Effector memory CD8-positive, alpha-beta T cell (primary cell): ENCODE results near the gene MROH8.

ENCODE experiments used
- ATAC-seq: fragments of 150-1000 bp; cut with Tn5 transposase; replicated peaks from 2 replicates; pipeline ENCODE4 v1.10.0; 2021; ENCODE audit warnings: mild to moderate bottlenecking, moderate library complexity
- DNase-seq, 3 experiments: peaks; one replicate each; pipeline ENCODE4 v3.0.0; 2021
- H3K27ac Mint-ChIP-seq, 2 donors: one replicate each; pipeline ENCODE4 v1.8.0; 2022; ENCODE audit warnings: mild to moderate bottlenecking in 2 of 2, mixed read lengths in 2 of 2, moderate library complexity in 2 of 2
- H3K27me3 Mint-ChIP-seq, 2 donors: one replicate each; pipeline ENCODE4 v1.8.0; 2022; ENCODE audit warnings: mixed read lengths in 2 of 2
- H3K36me3 Mint-ChIP-seq: one replicate; pipeline ENCODE4 v1.8.0; 2022; ENCODE audit warnings: mild to moderate bottlenecking, moderate library complexity, mixed read lengths; ENCODE audit not compliant: insufficient read depth
- H3K4me1 Mint-ChIP-seq, 2 donors: one replicate each; pipeline ENCODE4 v1.8.0; 2022; ENCODE audit warnings: low read depth in 2 of 2, mixed read lengths in 2 of 2
- H3K4me3 Mint-ChIP-seq, 2 donors: one replicate each; pipeline ENCODE4 v1.8.0; 2022; ENCODE audit warnings: mild to moderate bottlenecking in 2 of 2, mixed read lengths in 2 of 2, moderate library complexity in 2 of 2
- H3K9me3 Mint-ChIP-seq, 2 donors: one replicate each; pipeline ENCODE4 v1.8.0; 2022; ENCODE audit warnings: mixed read lengths in 2 of 2

Gene MROH8

GRCh38 chr20:37207171-37207570 lies 27.8 kb upstream of the MROH8 start:
- peaks cover 83% of the 10 kb centered on the region for H3K36me3 Mint-ChIP-seq
- no peak overlapping the region for H3K4me3 Mint-ChIP-seq

DNA sequence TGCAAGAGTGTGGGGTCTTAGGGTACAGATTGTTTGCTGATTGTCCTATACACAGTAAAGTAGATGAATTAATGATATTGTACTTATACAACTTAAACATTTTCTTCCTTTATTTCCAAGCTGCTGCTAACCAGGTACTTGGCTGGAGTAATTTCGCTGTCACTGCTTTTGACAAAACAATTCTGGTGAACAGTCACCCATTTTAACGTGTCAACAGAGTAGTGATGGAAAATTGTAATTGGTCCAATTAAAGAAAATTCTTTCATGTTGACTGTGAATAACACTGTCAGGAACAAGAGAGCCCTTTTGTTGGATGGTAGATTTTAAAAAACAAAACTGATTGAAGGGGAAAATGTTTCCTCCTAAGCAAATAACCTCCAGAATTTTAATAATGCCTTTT lies 26.4 kb upstream of the MROH8 start:
- Mint-ChIP-seq H3K4me1 (peaks cover 0 to 2% of the 10 kb centered on the region in 2 donors), H3K9me3 (no peaks in the 10 kb centered on the region), H3K27me3 (no peaks in the 10 kb centered on the region), H3K36me3 (peaks cover 83% of the 10 kb centered on the region), H3K4me3 (no peak overlapping the region), H3K27ac (peak overlapping the region; percentile 9 to 62)
- ATAC-seq (no peak), DNase-seq (no peak)

More at GRCh38 chr20:37207171-37207570, 27.8 kb upstream of the MROH8 start:
- Mint-ChIP-seq H3K27ac (no peak overlapping the region), H3K4me1 (peaks cover 0 to 2% of the 10 kb centered on the region in 2 donors), H3K27me3 (no peaks in the 10 kb centered on the region), H3K9me3 (no peaks in the 10 kb centered on the region)
- no peak for DNase-seq
- no peak for ATAC-seq

DNA sequence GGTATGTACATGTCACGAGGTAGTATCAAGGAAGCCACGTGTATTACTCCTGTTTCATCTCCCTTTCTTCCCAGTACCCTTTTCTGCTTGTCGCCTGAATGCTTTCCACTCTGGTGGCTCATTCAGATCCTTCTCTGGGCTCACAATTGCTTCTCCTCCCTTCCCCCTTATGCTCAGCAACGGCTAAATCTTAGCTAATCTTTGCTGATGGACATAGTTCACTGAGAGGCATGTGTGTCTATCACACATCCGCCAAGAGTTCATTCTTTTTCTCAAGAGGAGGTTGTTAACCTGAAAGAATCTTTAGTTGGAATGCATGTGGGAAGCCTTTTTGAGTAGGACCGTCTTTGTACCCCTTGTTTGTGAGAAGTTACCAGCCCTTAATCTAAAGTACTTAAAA lies 25.8 kb upstream of the MROH8 start:
- peak overlapping the region; percentile 9 to 62 for H3K27ac Mint-ChIP-seq
- H3K9me3 Mint-ChIP-seq: no peaks in the 10 kb centered on the region
- no peak overlapping the region for H3K4me3 Mint-ChIP-seq

GRCh38 chr20:37204056-37204455 lies 24.7 kb upstream of the MROH8 start:
- DNase-seq (no peak), ATAC-seq (no peak)
- Mint-ChIP-seq H3K4me1 (peaks cover 2 to 4% of the 10 kb centered on the region in 2 donors), H3K4me3 (no peak overlapping the region), H3K27ac (peak overlapping the region; percentile 9 to 62), H3K9me3 (no peaks in the 10 kb centered on the region), H3K27me3 (no peaks in the 10 kb centered on the region), H3K36me3 (peaks cover 88% of the 10 kb centered on the region)

More for the DNA sequence above, 25.8 kb upstream of the MROH8 start:
- H3K4me1 Mint-ChIP-seq: peaks cover 0 to 2% of the 10 kb centered on the region in 2 donors
- ATAC-seq: no peak
- DNase-seq: no peak
- H3K27me3 Mint-ChIP-seq: no peaks in the 10 kb centered on the region
- peaks cover 85% of the 10 kb centered on the region for H3K36me3 Mint-ChIP-seq

DNA sequence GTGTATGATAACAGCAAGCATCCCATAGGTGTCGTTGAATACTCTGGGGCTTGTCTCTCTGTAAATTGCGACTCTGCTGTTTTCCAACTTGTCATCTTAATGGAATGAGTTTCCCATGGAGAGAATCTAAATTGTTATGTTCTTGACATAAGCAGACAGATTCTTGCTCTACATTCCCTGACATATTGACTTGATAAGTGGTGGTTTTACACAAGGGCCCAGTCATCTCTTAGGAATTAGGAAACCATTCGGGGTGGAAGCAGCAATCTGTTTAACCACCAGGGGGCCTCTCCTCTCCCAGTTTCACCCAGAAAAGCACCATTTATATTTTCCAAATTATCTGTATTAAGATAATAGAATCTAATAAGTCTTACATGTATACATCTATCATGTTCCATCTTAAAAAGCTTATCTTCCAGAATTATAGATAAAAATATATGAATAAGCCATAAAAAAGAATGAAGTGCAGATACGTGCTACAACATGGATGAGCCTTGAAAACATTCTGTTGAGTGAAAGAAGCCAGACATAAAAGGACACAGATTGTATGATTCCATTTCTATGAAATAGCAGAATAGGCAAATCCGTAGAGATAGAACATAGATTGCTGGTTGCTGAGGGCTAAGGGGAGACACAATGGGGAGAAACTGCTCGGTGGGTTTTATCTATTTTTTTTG lies 23.1 kb upstream of the MROH8 start:
- no peak for ATAC-seq
- Mint-ChIP-seq H3K4me3 (no peak overlapping the region), H3K36me3 (peaks cover 83% of the 10 kb centered on the region), H3K27me3 (no peaks in the 10 kb centered on the region), H3K4me1 (peaks cover 4 to 5% of the 10 kb centered on the region in 2 donors), H3K27ac (peak overlapping the region in 1 of 2 donors; percentile 64), H3K9me3 (no peaks in the 10 kb centered on the region)
- DNase-seq: peak in 2 of 3 experiments; percentile 12 to 14

GRCh38 chr20:37201827-37202162 lies 22.4 kb upstream of the MROH8 start:
- Mint-ChIP-seq H3K27ac (no peak overlapping the region), H3K4me1 (peaks cover 10 to 11% of the 10 kb centered on the region in 2 donors), H3K27me3 (no peaks in the 10 kb centered on the region), H3K9me3 (no peaks in the 10 kb centered on the region), H3K36me3 (peaks cover 77% of the 10 kb centered on the region), H3K4me3 (no peak overlapping the region)
- ATAC-seq: no peak
- no peak for DNase-seq

DNA sequence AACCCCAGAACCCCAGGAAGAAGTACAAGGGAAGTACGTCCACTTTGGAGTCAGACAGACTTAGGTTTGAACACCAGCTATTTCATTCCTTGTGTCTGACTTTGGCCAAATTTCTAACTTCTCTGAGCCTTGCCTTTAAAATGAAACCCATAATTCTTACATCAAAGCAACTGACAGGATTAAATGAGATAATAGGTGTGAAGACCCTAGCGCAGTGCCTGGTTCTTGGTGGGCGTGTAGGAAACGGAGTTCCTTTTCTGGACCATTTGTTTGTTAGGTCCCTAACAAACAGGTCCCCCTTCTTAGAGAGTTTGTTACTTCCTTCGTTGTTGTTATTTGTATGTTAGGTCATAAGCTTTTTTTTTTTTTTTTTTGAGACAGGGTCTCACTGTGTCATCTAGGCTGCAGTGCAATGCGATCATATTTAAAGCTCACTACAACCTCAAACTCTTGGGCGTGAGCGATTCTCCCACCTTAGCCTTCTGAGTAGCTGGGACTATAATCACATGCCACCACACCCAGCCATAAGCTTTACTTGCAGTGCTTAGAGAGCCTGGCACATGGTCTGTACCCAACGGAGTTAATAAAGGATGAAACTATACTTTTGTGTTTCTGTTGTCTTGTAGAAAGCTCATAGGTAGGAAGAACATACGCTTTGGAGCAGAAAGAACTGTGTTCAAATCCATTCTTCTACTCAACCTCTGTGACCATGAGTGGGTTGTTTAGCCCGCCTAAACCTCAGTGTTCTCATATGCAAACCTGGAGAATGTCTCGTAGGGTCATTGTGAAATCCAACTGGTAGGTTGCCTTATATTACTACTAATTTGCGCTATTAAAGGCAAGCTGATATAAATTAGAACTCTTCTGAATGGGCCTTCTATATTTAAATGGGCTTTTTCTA lies 21.8 kb upstream of the MROH8 start:
- H3K36me3 Mint-ChIP-seq: peaks cover 78% of the 10 kb centered on the region
- no peaks in the 10 kb centered on the region for H3K27me3 Mint-ChIP-seq
- ATAC-seq (no peak), DNase-seq (no peak)
- no peak overlapping the region for H3K4me3 Mint-ChIP-seq
- H3K27ac Mint-ChIP-seq: peak overlapping the region; percentile 35 to 53
- H3K9me3 Mint-ChIP-seq: no peaks in the 10 kb centered on the region
- H3K4me1 Mint-ChIP-seq: peaks cover 16 to 17% of the 10 kb centered on the region in 2 donors

DNA sequence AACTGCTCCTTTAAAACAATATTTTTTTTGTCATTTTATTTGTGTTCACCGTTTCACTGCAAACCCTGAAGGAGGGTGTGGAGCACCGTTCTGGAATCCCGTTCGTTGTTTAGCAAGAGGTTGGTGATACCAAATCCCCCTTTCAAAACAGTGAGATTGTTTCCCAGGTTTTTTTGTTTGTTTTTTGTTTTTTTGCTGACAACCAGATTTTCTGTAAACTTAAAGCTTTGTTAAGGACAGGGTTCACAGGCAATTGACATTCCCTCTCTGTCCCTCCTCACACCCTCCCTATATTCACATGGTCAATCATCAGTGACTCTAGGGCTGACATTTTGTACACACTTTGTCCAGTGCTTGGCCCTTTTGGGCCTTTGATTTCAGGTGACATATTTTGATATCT lies 21.0 kb upstream of the MROH8 start:
- H3K4me1 Mint-ChIP-seq: peaks cover 21% of the 10 kb centered on the region in 2 donors
- H3K27ac Mint-ChIP-seq: peak overlapping the region in 1 of 2 donors; percentile 53
- DNase-seq (no peak), ATAC-seq (no peak)
- no peaks in the 10 kb centered on the region for H3K9me3 Mint-ChIP-seq
- peaks cover 74% of the 10 kb centered on the region for H3K36me3 Mint-ChIP-seq
- H3K27me3 Mint-ChIP-seq: no peaks in the 10 kb centered on the region
- no peak overlapping the region for H3K4me3 Mint-ChIP-seq

DNA sequence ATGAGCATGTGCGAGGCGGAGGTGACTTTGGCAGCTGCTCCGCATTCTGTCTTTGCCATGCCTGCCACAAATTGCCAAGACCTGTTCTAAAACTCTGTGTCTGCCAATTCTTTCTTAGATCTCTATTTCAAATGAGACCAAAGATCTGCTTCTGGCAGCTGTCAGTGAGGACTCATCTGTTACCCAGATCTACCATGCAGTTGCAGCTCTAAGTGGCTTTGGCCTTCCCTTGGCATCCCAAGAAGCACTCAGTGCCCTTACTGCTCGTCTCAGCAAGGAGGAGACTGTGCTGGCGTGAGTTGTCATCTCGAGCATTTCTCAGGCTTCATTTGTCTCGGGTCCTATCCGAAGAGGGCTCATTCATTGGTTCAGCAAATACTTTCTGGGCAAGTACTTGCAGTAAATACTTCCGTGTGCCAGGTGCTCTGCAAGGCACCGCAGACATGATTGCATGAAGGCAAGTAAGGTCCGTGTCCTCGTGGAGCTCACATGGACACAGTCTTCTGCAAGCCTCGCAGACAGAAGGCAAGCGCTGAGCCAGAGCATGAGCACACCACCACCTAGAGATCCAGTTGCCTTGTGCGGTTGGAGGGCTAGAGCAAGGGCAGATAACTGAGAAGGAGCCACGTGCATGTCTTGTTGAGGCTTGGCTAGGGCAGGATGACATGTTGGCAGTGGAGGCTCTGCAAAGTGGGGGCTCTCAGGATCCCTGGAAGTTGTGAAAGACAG lies 19.7 kb upstream of the MROH8 start:
- no peak overlapping the region for H3K4me3 Mint-ChIP-seq
- ATAC-seq (no peak), DNase-seq (no peak)
- H3K4me1 Mint-ChIP-seq: peaks cover 27 to 30% of the 10 kb centered on the region in 2 donors
- H3K27ac Mint-ChIP-seq: no peak overlapping the region
- no peaks in the 10 kb centered on the region for H3K9me3 Mint-ChIP-seq
- H3K27me3 Mint-ChIP-seq: no peaks in the 10 kb centered on the region
- peaks cover 62% of the 10 kb centered on the region for H3K36me3 Mint-ChIP-seq

DNA sequence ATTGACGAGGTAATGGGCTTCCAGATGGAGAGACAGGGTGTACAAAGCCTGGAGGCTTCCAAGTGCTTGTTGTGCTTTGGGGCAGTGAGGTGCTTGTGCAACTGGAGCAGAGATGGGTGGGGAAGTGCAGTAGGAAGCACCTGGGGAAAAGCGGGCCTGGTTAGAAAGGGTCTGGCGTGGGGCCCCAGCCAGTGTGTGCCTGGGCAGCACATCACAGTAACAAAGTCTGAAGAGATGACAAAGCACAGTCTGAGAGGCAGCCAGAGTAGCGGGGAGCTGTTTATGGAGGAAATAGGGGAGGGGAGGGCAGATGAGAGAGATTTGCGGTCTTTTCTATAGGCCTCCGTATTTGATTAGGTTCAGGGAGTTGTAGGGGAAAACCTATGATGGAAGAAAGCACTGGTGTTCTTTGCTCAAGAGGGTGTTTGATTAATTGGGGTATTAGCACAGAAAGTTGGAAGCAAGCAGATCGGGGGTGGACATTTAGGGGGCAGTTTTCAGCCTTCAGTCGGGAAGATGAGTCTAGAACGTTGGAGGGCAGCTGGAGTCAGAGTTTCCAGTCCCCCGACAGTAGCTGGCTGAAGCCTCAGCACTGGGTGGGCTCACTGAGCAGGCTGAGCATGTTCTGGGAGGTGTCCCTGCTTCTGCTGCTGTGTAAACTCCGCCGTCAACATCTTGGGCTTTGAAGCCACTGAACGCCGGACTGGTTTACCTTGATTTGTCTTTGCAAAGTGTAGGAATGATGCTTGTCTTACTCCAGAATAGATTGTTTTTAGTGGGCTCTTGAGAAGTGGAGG lies 15.5 kb upstream of the MROH8 start:
- Mint-ChIP-seq H3K9me3 (no peaks in the 10 kb centered on the region), H3K27ac (peak overlapping the region; percentile 26 to 83), H3K4me1 (peaks cover 56 to 64% of the 10 kb centered on the region in 2 donors), H3K27me3 (no peaks in the 10 kb centered on the region), H3K36me3 (peaks cover 39% of the 10 kb centered on the region), H3K4me3 (peak overlapping the region in 1 of 2 donors; percentile 22)
- DNase-seq (no peak), ATAC-seq (no peak)

DNA sequence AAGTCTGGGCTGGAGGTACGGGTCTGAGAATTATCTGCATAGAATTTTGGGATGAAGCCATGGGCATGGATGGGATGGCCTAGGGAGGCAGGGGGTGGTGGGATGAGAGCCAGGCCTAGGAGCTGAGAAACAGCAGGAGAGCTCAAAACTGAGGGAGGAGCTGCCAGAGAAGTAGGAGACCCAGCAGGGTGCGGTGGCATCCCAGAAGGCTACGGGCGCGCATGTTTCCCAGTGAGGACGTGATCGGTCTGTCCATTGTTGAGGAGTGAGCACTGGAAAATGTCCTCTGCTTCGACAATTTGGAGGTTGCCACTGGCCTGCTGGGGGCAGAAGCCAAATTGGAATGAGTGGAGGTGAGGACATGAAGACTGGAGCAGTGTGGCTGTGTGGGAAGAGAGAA lies 14.5 kb upstream of the MROH8 start:
- Mint-ChIP-seq H3K9me3 (no peaks in the 10 kb centered on the region), H3K36me3 (peaks cover 35% of the 10 kb centered on the region), H3K4me1 (peaks cover 61 to 70% of the 10 kb centered on the region in 2 donors), H3K27ac (peak overlapping the region; percentile 26 to 83), H3K4me3 (no peak overlapping the region), H3K27me3 (no peaks in the 10 kb centered on the region)
- DNase-seq (no peak), ATAC-seq (no peak)

- Mint-ChIP-seq H3K27ac (peak overlapping the region in 1 of 2 donors; percentile 36), H3K9me3 (no peaks in the 10 kb centered on the region), H3K4me3 (no peak overlapping the region), H3K4me1 (peaks cover 60 to 71% of the 10 kb centered on the region in 2 donors), H3K27me3 (no peaks in the 10 kb centered on the region), H3K36me3 (peaks cover 35% of the 10 kb centered on the region)
- ATAC-seq (no peak), DNase-seq (no peak)
Measured at GRCh38 chr20:37193226-37193625, 13.9 kb upstream of the MROH8 start.
